Astrocyte (in vitro differentiated cells and primary cell): ENCODE data around the gene LDLRAD4.

Experiments used
- CTCF ChIP-seq: IDR thresholded peaks from 2 replicates; pipeline ENCODE4 v1.5.1; 2011; ENCODE audit warnings: low read depth, mild to moderate bottlenecking, inconsistent platforms, low read length, moderate library complexity; ENCODE audit not compliant: insufficient read depth
- EZH2 ChIP-seq: IDR thresholded peaks from 2 replicates; pipeline ENCODE4 v1.6.1; 2012; ENCODE audit warnings: mild to moderate bottlenecking, low read length, inconsistent platforms; ENCODE audit not compliant: insufficient read depth

DNA sequence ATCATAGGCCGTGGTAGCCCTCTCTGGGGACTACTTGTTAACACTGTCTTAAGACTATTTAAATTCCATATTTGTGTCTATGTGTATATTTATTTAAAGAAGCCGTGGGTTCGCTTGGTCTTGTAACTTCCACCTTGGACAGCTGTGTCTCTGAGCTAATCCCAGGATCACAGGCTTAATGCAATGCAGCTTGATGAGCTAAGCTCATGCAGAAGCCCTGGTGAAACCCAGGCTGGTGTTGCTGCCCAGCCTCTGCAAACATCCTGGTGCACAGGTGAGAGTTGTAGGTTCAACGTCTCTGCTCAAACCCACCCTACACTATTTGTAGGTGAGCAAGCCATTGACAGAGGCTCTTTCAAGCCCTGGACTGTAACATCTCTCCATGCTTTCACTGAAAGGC lies 296.0 kb downstream of the LDLRAD4 start:
- TF ChIP-seq CTCF = no peak
- no peak for TF ChIP-seq EZH2
